Activated naive CD8-positive, alpha-beta T cell treated with anti-CD3 and anti-CD28 coated beads, Interleukin-2, amount 10 ng/mL, durations not matched to agents 7 days and 5 days (primary cell): ENCODE measurements around the gene DNAJC28. TPM values are rescaled to one million over a fixed set of nuclear protein-coding genes. Genes with fewer than 3 reads are reported as not detected.
A peak's percentile ranks its signal among the peaks of the same experiment; 100 is the strongest.
"Not testable (repeated sequence)": the region's sequence is repeated elsewhere in the genome, so short reads cannot be mapped to it uniquely, and the experiment has no call there.

Experiments
- ATAC-seq: fragments of 150-1000 bp; cut with Tn5 transposase; one replicate; pipeline ENCODE4 v1.10.0; 2021; ENCODE audit warnings: low read depth, moderate library complexity
- POLR2A ChIA-PET: fragments of 350-600 bp; sonication (Branson Sonifier 250); formaldehyde crosslinking; loops from one replicate; lab custom pipeline; 2021; ENCODE audit warnings: antibody characterized with exemption; lab: Charles Lee
- DNase-seq: peaks from one replicate; pipeline ENCODE4 v3.0.0; 2021
- H3K27ac Mint-ChIP-seq: one replicate; pipeline ENCODE4 v1.8.0; 2022; ENCODE audit warnings: mild to moderate bottlenecking, mixed read lengths
- H3K27me3 Mint-ChIP-seq: one replicate; pipeline ENCODE4 v1.8.0; 2022; ENCODE audit warnings: mild to moderate bottlenecking, moderate library complexity, mixed read lengths
- H3K36me3 Mint-ChIP-seq: one replicate; pipeline ENCODE4 v1.8.0; 2021; ENCODE audit warnings: mild to moderate bottlenecking, mixed read lengths
- H3K4me1 Mint-ChIP-seq: one replicate; pipeline ENCODE4 v1.8.0; 2021; ENCODE audit warnings: mixed read lengths
- H3K4me3 Mint-ChIP-seq: one replicate; pipeline ENCODE4 v1.8.0; 2022; ENCODE audit warnings: mild to moderate bottlenecking, moderate library complexity, mixed read lengths
- H3K9me3 Mint-ChIP-seq: one replicate; pipeline ENCODE4 v1.8.0; 2021; ENCODE audit warnings: mixed read lengths
- total RNA-seq, 2 experiments: library from RNA; stranded (reverse); gene quantifications; one replicate each; pipeline ENCODE4 v1.2.3, GENCODE V29; 2021

Gene DNAJC28
- total RNA-seq, 2 experiments from 2014 or later: 1.2 to 1.5 TPM

- POLR2A ChIA-PET, H3K27me3 Mint-ChIP-seq, H3K4me1 Mint-ChIP-seq, H3K27ac Mint-ChIP-seq, H3K9me3 Mint-ChIP-seq, H3K4me3 Mint-ChIP-seq, ATAC-seq, DNase-seq: not testable (repeated sequence)
- peaks cover 46% of the 10 kb centered on the region for H3K36me3 Mint-ChIP-seq
Measured at GRCh38 chr21:33507003-33507402, 15.5 kb upstream of the DNAJC28 start.

- no peaks in the 10 kb centered on the region for H3K4me1 Mint-ChIP-seq
- no peaks in the 10 kb centered on the region for H3K27me3 Mint-ChIP-seq
- peaks cover 39% of the 10 kb centered on the region for H3K36me3 Mint-ChIP-seq
- H3K27ac Mint-ChIP-seq: no peak overlapping the region
- DNase-seq: no peak
- H3K4me3 Mint-ChIP-seq: no peak overlapping the region
- POLR2A ChIA-PET: no interaction called here
- no peak for ATAC-seq
- H3K9me3 Mint-ChIP-seq: no peaks in the 10 kb centered on the region
Measured at GRCh38 chr21:33505833-33506232, 14.3 kb upstream of the DNAJC28 start.

DNA sequence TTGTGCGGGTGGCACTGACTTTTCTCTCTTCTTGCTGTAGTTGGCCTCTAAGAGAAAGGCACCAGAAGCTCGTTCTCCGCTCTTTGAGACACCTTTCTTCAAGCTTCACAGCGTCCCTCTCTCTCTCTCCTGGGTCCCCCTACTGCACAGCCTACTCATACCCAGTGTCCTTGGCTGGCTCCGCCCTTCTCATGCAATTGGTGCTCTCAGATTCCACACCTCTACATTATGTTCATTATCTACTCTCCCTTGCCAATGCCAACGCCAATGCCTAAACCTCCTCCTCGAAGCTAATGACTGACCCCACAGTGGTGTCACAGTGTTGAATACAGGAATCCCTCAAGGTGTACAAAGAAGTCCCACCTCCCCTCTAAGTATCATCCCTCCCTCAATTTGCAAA is 4.8 kb upstream of the DNAJC28 start:
- Mint-ChIP-seq H3K9me3 (no peaks in the 10 kb centered on the region), H3K4me3 (no peak overlapping the region), H3K36me3 (no peaks in the 10 kb centered on the region), H3K4me1 (peaks cover 6% of the 10 kb centered on the region), H3K27me3 (no peaks in the 10 kb centered on the region), H3K27ac (no peak overlapping the region)
- POLR2A ChIA-PET: no interaction called here
- no peak for ATAC-seq
- no peak for DNase-seq

- Mint-ChIP-seq H3K4me3 (no peak overlapping the region), H3K36me3 (no peaks in the 10 kb centered on the region), H3K27me3 (no peaks in the 10 kb centered on the region), H3K27ac (no peak overlapping the region), H3K9me3 (no peaks in the 10 kb centered on the region), H3K4me1 (peaks cover 8% of the 10 kb centered on the region)
- ATAC-seq (no peak), DNase-seq (no peak)
- POLR2A ChIA-PET: no interaction called here
Measured at GRCh38 chr21:33495743-33496142, 4.2 kb upstream of the DNAJC28 start.

GRCh38 chr21:33493756-33494155 is 2.2 kb upstream of the DNAJC28 start:
- Mint-ChIP-seq H3K4me1 (peaks cover 8% of the 10 kb centered on the region), H3K36me3 (no peaks in the 10 kb centered on the region), H3K27me3 (peaks cover 2% of the 10 kb centered on the region), H3K4me3 (no peak overlapping the region), H3K9me3 (no peaks in the 10 kb centered on the region), H3K27ac (no peak overlapping the region)
- DNase-seq (no peak), ATAC-seq (no peak)
- POLR2A ChIA-PET: interaction anchor here (0.7 kb wide), 1 partner anchor 144 kb away, joined by 3 read pairs; no protein-coding TSS in a partner anchor

DNA sequence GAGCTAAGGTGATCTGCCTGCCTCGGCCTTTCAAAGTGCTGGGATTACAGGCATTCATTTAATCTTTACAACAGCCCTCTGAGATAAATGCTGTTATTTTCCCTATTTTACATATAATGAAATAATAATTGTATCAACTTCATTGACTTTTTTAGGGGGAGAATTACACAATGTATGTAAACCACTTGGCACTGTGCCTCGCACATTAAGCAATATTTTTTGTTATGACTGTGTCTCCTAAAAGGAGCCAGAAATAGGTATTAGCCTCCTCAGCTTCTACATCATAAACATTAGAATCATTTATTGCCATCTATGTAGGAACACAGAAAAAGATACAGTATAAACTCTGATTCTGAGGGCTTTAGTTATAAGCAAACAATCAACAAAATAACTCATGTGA is 1.1 kb upstream of the DNAJC28 start:
- H3K4me3 Mint-ChIP-seq: peak overlapping the region; percentile 42
- no peaks in the 10 kb centered on the region for H3K36me3 Mint-ChIP-seq
- POLR2A ChIA-PET: interaction anchor here (1.5 kb wide), 1 partner anchor 51 kb away, joined by 3 read pairs; no protein-coding TSS in a partner anchor

GRCh38 chr21:33490991-33491372 is 534 bp downstream of the DNAJC28 start:
- peaks cover 4% of the 10 kb centered on the region for H3K27me3 Mint-ChIP-seq
- H3K4me3 Mint-ChIP-seq: peak overlapping the region; percentile 82
- H3K9me3 Mint-ChIP-seq: no peaks in the 10 kb centered on the region
- no peaks in the 10 kb centered on the region for H3K36me3 Mint-ChIP-seq
- H3K27ac Mint-ChIP-seq: peak overlapping the region; percentile 82
- no peak for DNase-seq
- ATAC-seq: no peak
- peaks cover 6% of the 10 kb centered on the region for H3K4me1 Mint-ChIP-seq
- POLR2A ChIA-PET: interaction anchor here (0.7 to 3.6 kb wide), 7 partner anchors 9 to 98 kb away, joined by 3 to 95 read pairs (median 4); partner anchors contain the start of genes DONSON, GART and TMEM50B

More for the DNA sequence above, 1.1 kb upstream of the DNAJC28 start:
- Mint-ChIP-seq H3K27me3 (peaks cover 4% of the 10 kb centered on the region), H3K27ac (no peak overlapping the region), H3K4me1 (peaks cover 8% of the 10 kb centered on the region), H3K9me3 (no peaks in the 10 kb centered on the region)
- DNase-seq (no peak), ATAC-seq (no peak)

GRCh38 chr21:33488936-33489335 is 2.6 kb downstream of the DNAJC28 start:
- peaks cover 6% of the 10 kb centered on the region for H3K4me1 Mint-ChIP-seq

GRCh38 chr21:33487996-33488395 is 3.5 kb downstream of the DNAJC28 start:
- H3K27ac Mint-ChIP-seq: no peak overlapping the region
- H3K9me3 Mint-ChIP-seq: no peaks in the 10 kb centered on the region
- DNase-seq (no peak), ATAC-seq (no peak)
- H3K4me1 Mint-ChIP-seq: peaks cover 6% of the 10 kb centered on the region
- H3K27me3 Mint-ChIP-seq: peaks cover 8% of the 10 kb centered on the region
- H3K4me3 Mint-ChIP-seq: no peak overlapping the region
- H3K36me3 Mint-ChIP-seq: no peaks in the 10 kb centered on the region
- POLR2A ChIA-PET: no interaction called here

More at GRCh38 chr21:33488936-33489335, 2.6 kb downstream of the DNAJC28 start:
- no peaks in the 10 kb centered on the region for H3K9me3 Mint-ChIP-seq
- H3K4me3 Mint-ChIP-seq: no peak overlapping the region
- ATAC-seq (no peak), DNase-seq (no peak)
- H3K36me3 Mint-ChIP-seq: no peaks in the 10 kb centered on the region
- peaks cover 7% of the 10 kb centered on the region for H3K27me3 Mint-ChIP-seq
- POLR2A ChIA-PET: interaction anchor here (3.6 kb wide), 1 partner anchor 8 kb away, joined by 95 read pairs; the partner anchor contains the start of gene TMEM50B
- H3K27ac Mint-ChIP-seq: no peak overlapping the region

DNA sequence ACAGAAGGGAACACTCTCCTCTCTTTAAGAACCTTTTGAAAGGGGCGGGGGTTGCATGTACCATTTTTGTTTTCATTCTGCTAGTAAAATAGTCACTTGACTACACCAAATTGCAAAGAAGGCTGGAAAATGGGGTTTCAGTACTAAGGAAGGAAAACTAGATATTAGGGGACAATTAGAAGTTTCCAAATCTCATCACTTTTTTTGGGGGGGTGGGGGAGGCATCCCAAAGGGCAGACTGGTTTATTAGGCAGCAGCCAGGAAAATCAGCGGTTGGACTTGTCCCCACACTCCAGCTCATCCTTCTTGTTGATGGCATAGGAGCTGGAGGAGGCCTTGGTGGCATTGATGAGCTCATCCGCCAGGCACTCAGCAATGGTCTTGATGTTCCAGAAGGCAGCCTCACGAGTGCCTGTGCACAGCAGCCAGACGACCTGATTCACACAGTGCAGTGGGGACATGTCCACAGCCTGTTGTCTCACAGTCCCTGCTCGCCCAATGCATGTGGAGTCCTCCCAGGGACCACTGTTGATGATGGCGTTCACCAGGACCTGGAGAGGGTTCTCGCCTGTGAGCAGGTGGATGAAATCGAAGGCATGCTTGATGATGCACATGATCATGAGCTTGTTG is 10.1 kb downstream of the DNAJC28 start:
- POLR2A ChIA-PET: interaction anchor here (2.9 to 4.0 kb wide), 2 partner anchors 9 to 62 kb away, joined by 33 to 95 read pairs; partner anchors contain the start of genes DNAJC28, GART and SON
- peak overlapping the region; percentile 96 for H3K4me3 Mint-ChIP-seq
- DNase-seq: no peak
- H3K27me3 Mint-ChIP-seq: peaks cover 3% of the 10 kb centered on the region
- peaks cover 18% of the 10 kb centered on the region for H3K4me1 Mint-ChIP-seq
- no peak overlapping the region for H3K27ac Mint-ChIP-seq
- H3K36me3 Mint-ChIP-seq: no peaks in the 10 kb centered on the region
- no peaks in the 10 kb centered on the region for H3K9me3 Mint-ChIP-seq
- no peak for ATAC-seq

- Mint-ChIP-seq H3K9me3 (no peaks in the 10 kb centered on the region), H3K36me3 (no peaks in the 10 kb centered on the region), H3K27ac (peak overlapping the region; percentile 92), H3K4me1 (peaks cover 18% of the 10 kb centered on the region), H3K4me3 (peak overlapping the region; percentile 96), H3K27me3 (peaks cover 3% of the 10 kb centered on the region)
- POLR2A ChIA-PET: interaction anchor here (0.7 to 4.0 kb wide), 18 partner anchors 10 to 294 kb away, joined by 3 to 95 read pairs (median 5); partner anchors contain the start of genes CRYZL1, DNAJC28, DONSON and GART
- no peak for ATAC-seq
- no peak for DNase-seq
Measured at GRCh38 chr21:33480481-33481103, 10.9 kb downstream of the DNAJC28 start.

GRCh38 chr21:33479679-33480480 is 11.6 kb downstream of the DNAJC28 start, which contains the start of gene TMEM50B:
TSS of gene TMEM50B (minus strand) at chr21:33479974. CDS start at chr21:33468885, 11,089 bp downstream.
- peak within 1 kb of the TSS; percentile 92 for H3K27ac Mint-ChIP-seq
- POLR2A ChIA-PET: interaction anchor here (0.5 to 4.0 kb wide), 25 partner anchors 9 to 709 kb away, joined by 3 to 95 read pairs (median 4); partner anchors contain the start of genes CRYZL1, DNAJC28, DONSON and GART
- H3K9me3 Mint-ChIP-seq: no peaks in the 10 kb centered on the region
- H3K27me3 Mint-ChIP-seq: peaks cover 3% of the 10 kb centered on the region
- H3K4me1 Mint-ChIP-seq: peaks cover 18% of the 10 kb centered on the region
- H3K4me3 Mint-ChIP-seq: peak within 1 kb of the TSS; percentile 96
- DNase-seq: peak; percentile 95
- peak; percentile 93 for ATAC-seq
- no peaks in the 10 kb centered on the region for H3K36me3 Mint-ChIP-seq
